Spleen (tissue), 7 donors: ENCODE measurements around the gene C12orf42.

Source experiments
- CTCF ChIP-seq, 11 experiments: fragments of 200-600 bp in 7 of 11; fragments of 450-650 bp in 4 of 11; sonication (generic) in 4 of 11; IDR thresholded peaks in 8 of 11; conservative IDR thresholded peaks in 3 of 11; 1 replicate in 7 of 11; 2 replicates in 4 of 11; pipeline versions ENCODE4 v1.4.0 to v1.8.0; 2016 to 2021; ENCODE audit warnings: antibody characterized with exemption in 11 of 11, inconsistent platforms in 4 of 11, mild to moderate bottlenecking in 1 of 11
- POLR2A ChIP-seq, 3 donors: fragments of 450-650 bp; IDR thresholded peaks; one replicate each; pipeline ENCODE4 v1.5.1; 2017; ENCODE audit warnings: antibody characterized with exemption in 3 of 3, mild to moderate bottlenecking in 1 of 3
- POLR2AphosphoS5 ChIP-seq, 3 donors: sonication (generic); formaldehyde crosslinking; IDR thresholded peaks; one replicate each; pipeline ENCODE4 v1.5.1; 2017; ENCODE audit warnings: antibody characterized with exemption in 3 of 3
- donor health status: DM: no; HTN: no; CAD: no; lungs with moderate emphysema.
- donor health status: DM: no; HTN: no; CAD: no.
- donor health status: DM: no; HTN: no; CAD: no.

- TF ChIP-seq CTCF (IDR thresholded peaks at IDR 0.05 in 8 of 11, conservative IDR thresholded peaks at IDR 0.05 in 3 of 11) (no peak), POLR2A (IDR thresholded peaks at IDR 0.05) (no peak), POLR2AphosphoS5 (IDR thresholded peaks at IDR 0.05) (no peak)
Observed at GRCh38 chr12:103386451-103386850, 109.3 kb downstream of the C12orf42 start.
